Suppressor macrophage (primary cell): ENCODE data around the gene EGFLAM.
A peak's percentile ranks its signal among the peaks of the same experiment; 100 is the strongest.
"Not testable (repeated sequence)": the region's sequence is repeated elsewhere in the genome, so short reads cannot be mapped to it uniquely, and the experiment has no call there.

Experiments
- DNase-seq, 4 experiments: peaks; one replicate each; pipeline ENCODE4 v3.0.0-alpha.2; 2020 to 2022

Gene EGFLAM

DNA sequence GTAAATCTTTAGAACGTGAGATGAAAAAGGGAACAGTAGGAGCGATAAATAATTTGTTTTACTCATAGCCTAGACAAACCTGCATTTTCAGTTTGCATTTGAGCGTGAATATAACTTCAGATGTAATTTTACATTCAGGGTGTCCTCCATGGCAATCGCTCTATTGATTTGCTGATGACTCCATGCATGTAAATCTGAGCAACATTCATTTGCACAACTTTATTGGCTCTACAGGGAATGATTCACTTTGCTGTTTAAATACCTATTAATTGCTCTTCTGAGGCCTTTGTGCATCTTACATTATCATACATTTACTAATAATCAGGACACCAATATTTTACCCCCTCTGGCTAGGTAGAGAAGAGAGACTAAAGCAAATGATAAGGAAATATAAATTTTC, 122.2 kb downstream of the EGFLAM start:
- no peak for DNase-seq

DNA sequence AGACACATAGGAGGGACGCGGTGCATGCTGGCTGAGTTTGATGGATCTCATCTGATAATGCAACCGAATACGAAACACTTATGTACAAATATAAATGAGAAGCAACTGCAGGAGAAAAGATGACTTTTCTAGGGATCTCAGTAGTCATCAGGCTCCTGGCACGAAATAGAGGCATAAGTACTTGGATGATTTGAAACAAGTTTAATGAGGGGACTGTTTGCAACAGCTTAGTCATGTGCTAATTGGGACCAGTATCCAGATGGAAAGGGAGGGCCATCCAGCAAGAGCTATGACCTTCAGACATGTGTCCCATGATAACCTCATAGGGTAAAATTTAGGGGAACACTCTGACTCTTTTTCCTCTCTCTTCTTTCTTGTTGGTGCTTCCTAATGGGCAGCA, 123.0 kb downstream of the EGFLAM start:
- DNase-seq: no peak

DNA sequence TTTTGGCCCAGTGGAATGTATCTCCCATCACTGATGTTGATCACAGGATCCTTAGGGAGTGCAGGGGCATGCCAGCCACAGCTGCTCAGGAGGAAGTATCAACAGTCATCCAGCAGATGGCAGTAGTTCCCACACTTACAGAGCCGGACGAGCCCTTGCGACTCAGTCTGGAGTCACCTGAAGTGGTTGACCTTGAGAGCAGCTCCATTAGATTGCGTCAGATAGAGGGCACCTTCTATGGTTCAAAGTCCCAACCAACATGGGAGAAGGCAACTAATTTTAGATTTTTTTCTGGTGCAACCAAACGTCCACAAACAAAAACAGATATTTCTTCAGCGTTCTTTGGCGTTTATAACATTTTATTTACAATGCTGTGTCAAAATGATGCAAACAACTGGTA, 124.5 kb downstream of the EGFLAM start:
- peak; percentile 59 to 74 (median 69) for DNase-seq

DNA sequence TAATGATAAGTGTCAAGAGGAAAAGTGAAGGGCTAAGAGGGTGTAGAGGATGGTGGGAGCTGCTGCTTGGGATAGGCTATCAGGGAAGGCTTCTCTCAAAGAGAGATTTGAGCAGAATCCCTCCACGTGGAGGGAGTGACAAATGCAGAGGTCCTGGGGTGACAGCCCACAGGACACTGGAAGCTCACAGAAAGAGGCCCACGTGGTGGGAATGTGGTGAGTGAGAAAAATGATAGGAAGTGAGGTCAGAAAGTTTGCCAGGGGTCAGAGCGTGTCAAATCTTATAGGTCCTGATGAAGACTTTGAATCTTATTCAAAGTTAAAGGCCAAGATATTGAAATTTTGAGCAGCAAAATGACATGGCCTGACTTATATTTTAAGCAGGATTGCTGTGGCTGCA, 125.3 kb downstream of the EGFLAM start:
- no peak for DNase-seq

DNA sequence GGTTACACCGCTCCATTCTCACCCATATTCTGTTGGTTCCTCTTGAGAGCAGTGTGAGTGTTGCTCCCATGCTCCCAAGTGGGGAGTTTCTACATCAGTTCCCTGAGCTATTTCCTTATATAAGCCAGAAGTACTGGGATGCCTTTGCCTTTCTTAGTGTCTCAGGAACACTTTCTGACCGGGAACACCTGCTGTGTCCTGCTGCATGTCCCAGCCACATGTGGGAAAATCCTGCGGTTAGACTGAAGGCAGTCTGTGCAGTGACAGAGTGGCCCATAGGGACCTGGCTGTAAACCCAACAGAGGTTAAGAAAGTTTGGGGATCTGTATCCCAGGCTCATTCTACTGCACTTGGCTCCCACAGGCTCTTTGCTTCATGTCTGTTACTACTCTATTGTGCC, 126.0 kb downstream of the EGFLAM start:
- no peak for DNase-seq

DNA sequence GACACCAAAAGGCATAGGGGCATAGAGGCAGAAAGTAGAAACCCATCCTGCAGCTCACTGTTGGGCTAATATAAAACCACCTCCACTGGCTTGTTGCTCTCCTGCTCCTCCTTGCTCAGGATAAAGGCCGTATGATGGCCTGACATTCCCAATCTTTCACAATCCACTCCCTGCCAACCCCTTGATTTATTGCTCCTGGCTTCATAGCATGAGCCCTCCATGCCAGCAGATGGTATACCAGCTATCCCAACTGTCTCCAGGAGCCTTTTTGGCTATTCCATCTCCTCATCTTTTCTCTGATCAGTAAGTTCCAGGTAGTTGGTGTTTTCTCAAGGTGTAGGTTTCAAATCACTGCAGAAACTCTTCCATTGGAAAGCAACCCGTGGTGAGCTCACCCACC, 128.8 kb downstream of the EGFLAM start:
- no peak for DNase-seq

DNA sequence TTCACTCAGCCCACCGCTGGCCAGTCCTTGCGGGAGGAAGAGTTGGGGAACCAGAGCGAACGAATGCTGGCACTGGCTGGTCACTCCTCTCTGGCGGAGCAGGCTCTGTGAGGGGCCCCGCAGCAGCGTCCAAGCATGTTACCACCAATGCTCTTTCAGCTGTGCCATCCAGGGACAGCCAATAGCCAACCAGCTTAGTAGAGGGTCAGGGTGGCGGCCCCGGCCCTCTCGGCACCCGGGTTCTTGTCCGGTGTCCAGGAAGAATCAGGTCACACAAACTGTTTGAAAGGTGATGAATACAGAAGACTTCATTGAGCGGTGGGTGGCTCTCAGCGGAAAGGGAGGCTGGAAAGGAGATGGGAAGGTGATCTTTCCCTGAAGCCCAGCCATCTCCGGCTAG, 135.3 kb downstream of the EGFLAM start:
- DNase-seq: no peak

DNA sequence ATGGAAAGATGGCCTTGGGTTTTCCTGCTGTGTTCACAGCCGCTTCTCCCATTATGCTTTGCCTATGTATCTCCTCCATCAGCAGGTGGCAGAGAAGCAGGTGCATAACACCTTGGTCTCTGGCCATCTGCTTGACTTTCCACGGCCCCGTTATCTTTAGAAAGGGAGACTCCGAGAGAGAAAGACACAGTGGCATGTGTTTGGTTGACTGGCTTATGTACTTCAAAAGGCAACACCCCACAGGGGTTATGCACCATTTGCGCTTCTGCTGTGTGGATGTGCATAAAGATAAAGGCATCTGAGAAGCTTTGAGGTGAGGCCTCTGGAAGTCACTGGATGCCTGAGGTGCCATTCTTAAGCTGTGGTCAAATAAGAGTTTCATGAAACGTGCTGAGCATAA, 138.4 kb downstream of the EGFLAM start:
- no peak for DNase-seq

DNA sequence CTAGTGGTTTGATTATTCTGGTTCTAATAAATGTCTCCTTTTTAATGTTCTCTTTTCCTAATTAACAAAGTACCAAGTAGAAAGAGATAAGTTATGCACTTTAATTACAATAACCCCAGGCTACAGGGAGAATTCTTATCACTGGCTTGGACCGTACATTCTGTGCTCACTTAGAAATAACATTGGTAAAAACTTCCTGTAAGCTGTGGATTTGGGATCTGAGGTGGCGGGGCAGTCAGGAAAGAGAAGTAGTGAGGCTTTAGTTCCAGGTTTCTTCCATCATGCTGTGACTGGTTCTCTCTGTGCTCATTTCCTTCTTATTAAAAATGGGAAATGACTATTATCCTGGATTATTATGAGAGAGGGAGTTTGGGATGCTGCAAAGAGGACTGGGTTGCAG, 142.0 kb downstream of the EGFLAM start:
- DNase-seq: no peak

DNA sequence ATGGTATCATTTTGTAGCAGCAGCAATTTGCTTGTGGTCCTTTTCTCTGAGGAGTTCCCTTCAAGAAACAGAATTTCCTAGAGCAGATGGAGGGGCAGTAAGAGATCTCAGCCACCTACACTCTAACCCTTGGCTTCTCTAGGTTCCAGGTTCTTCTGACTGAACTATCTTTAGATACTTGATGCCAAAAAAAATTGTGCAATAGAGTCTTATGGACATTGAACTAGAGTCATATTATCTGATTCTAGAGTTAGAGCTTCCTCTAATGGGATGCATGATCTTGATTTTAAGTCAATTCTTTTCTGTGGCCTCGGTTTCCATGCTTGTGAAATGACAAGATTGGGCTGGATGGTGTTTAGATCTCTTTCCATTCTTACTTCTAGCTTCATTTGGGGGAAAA, 142.8 kb downstream of the EGFLAM start:
- no peak for DNase-seq

DNA sequence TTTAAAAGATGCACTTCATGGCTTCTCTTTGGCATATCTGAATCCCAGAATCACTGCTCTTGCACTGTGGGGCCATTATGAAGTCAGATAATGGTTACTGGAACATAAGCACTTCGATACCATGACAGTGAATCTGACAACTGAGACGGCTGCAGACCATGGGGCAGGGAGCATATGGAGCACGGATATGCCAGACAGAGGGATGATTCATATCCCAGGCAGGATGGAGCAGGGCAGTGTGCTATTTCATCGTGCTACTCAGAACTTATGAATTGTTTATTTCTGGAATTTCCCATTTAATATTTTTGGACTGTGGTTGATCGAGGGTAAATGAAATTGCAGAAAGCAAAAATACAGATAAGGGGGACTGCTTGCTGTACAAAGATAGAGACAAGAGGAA, 145.0 kb downstream of the EGFLAM start:
- DNase-seq: no peak

DNA sequence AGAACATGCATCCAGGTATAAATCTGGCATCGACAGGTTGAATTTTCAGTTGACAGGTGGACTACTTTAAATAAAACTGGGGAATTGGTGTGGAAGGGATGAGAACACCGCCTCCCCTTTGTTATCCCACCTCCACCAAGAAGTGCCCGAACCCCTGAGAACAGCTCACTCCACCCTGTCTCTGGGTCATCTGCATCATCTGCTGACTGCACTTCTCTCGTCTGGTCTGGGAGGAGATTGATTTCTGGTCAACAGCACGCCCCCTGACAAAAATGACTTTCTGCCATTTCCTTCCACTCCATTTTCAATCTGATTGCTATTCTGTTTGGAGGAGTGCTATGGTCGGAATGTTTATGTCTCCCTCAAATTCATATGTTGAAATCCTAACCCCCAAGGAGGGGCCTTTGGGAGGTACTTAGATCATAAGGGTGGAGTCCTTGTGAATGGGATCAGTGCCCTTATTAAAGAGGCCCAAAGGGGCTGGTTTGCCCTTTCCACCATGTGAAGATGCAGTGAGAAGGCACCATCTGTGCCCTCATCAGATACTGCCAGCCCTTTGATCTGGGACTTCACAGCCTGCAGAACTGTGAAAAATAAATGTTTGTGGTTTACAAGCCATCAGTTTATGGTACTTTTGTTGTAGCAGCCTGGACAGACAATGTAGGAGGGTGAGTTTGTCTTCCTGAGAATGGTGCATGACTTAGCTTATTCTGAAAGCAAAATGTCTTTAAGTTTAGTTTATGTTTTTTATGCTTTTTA, 145.7 kb downstream of the EGFLAM start:
- DNase-seq: no peak

DNA sequence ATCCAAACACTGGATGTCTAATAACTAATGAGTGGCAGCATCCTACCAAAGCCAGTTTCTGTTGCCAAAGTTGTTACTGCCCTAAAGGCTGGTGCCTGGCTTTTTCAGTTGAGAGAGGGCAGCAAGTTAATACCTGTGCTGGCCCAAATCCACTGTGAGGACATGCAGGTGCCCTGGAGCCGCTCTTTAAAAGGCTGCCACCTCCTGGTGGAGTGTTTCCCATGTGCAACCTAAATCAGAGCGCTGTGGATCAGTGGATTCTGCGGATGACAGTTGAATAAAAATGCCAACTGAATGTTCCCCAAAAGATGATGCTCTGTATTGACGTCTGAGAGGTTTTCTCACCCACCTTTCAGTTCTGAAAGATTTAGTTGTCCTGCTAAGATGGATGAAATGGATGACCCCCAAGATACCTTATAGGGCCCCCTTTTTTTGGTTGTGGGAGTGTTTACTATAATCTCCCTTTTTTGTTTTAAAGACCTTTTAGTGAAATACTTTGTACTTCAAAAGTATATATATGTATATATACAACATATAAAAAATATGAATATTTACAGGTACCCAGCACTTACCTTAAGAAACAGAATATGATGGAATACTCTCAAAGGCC, 146.4 kb downstream of the EGFLAM start:
- no peak for DNase-seq

DNA sequence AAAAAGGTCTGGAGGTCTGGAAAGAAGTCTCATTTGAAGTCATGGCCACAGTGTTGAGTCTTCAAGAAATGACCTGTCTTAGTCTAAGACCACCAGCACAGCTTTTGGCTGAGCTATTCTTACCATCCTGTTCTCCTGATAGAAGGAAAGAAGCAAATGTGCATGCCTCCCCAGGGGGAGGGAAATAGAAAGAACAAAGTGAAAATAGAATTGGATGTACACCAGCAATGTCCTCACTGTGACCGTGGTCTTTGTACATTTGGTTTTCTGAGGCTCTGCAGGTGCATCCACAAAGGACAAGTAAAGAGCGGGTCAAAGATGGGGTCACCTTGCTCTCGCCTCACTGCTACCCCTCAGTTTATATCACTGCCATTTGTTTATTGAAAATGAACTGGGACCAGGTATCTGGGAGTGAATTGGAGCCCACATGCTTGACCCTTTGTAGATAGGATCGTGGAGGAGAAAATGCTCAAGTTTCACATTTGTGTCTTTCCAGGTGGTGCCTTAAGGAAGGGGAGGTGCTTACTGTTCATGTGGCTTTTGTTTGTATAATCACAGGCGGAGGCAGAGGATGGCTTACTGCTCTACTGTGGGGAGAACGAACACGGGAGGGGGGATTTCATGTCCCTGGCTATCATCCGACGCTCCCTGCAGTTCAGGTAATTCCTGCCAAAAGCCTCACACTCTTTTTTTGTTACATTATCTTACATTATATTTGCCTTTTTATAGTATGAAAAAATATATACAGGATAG, 150.3 kb downstream of the EGFLAM start:
- no peak for DNase-seq

DNA sequence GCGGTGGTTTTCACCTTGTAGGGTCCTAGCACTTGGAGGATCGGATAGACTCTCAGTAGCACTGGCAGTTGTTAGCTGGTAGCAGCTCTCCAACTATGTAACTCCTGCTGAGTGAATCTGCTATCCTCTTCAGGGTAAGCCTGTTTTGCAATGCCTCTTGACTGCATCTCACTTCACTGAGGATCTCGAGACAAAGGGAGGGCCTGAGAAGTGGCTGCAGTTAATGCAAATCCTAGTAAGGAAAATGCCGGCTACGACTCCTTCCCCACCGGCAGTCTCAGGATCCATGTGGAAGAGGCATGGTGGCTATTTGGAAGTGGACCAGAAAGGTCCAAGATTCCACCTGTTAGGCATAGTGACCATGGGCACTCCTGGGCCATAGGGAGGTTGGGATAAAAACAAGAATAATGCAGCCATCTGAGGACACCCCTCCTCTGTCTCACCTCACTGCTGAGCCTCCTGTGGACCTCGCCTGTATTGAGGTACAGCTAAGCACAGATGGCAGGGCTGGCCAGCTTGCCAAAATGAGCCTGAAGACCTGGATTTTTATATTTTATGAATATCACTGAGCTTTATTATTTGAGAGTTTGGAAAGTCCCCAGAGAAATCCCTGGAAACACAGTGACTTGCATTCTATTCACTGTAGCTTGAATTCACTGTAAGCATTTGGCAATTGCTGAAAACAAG, 152.1 kb downstream of the EGFLAM start:
- DNase-seq: no peak

DNA sequence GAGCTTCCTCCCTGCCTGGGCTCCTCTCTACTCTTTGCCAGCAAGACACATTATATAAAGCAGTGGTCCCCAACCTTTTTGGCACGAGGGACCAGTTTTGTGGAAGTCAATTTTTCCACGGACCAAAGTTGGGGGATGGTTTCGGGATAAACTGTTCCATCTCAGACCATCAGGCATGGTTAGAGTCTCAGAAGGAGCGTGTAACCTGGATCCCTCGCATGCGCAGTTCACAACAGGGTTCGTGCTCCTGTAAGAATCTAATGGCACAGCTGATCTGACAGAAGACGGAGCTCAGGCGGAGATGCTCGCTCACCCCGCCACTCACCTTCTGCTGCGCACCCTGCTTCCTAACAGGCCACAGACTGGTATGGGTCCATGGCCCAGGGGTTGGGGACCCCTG, 155.3 kb downstream of the EGFLAM start:
- no peak for DNase-seq

DNA sequence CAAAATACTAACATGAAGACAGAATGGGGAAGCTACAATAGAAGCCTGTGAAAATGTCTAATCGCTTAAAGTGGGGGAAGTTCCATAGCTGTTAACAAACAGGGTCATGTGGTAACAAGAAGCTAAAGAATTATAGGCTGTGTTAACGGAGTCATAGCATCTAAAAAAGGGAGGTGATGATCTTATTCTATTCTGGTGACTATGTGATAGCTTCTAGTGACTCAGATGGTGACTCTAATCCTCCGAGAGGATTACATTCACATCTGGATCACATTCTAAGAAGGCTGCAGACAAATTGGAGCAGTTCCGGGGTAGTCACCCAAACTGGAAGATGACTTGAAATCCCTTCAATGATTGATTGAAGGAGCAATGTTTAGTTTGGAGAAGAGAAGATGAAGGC, 156.0 kb downstream of the EGFLAM start:
- DNase-seq: peak in 1 of 4 experiments; percentile 6

DNA sequence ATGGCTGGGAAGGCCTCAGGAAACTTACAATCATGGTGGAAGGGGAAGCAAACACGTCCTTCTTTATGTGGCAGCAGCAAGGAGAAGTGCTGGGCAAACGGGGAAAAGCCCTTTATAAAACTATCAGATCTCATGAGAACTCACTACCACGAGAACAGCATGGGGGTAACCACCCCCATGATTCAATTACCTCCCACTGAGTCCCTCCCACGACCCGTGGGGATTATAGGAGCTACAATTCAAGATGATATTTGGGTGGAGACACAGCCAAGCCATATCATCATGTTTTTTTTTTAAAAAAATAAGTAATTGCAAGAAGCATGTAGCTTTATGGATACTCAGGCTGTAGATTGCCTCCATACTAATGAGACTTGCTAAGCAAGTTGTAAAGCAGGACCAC, 157.4 kb downstream of the EGFLAM start:
- DNase-seq: not testable (repeated sequence)

DNA sequence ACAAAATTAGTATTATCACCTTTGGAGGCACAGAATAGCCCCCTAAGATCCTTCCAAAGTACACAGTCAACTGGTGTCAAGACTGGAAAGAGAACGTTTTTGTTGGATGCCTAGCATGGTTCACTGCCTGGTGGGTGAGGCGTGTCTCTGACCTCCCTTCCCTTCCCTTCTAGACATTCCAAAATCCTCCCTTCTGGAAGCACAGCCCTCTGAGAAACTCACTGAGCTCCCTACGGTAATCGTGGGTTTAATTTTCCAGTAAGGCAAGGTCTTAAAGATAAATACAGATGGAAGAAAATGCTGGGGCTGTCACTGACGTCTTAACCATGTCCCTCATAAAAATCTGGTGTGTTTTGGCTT, 159.3 kb downstream of the EGFLAM start:
- no peak for DNase-seq

DNA sequence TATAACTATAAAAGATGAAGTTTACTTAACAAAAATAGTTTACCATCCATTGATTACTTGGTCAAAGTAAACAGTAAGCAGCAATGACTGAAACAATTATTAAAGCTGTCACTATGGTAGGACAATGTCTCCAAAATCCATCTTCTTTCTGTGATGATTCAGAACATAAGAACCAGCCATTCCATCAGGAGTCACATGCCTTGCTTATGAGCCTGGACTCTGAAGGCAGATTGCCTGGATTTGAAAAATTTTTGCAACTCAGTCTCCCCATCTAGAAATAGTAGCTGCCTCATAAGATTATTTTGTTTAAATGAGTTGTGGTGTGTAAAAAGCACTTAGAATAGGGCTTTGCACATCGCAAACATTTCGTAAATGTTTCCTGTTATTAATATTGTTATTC, 161.9 kb downstream of the EGFLAM start:
- no peak for DNase-seq

DNA sequence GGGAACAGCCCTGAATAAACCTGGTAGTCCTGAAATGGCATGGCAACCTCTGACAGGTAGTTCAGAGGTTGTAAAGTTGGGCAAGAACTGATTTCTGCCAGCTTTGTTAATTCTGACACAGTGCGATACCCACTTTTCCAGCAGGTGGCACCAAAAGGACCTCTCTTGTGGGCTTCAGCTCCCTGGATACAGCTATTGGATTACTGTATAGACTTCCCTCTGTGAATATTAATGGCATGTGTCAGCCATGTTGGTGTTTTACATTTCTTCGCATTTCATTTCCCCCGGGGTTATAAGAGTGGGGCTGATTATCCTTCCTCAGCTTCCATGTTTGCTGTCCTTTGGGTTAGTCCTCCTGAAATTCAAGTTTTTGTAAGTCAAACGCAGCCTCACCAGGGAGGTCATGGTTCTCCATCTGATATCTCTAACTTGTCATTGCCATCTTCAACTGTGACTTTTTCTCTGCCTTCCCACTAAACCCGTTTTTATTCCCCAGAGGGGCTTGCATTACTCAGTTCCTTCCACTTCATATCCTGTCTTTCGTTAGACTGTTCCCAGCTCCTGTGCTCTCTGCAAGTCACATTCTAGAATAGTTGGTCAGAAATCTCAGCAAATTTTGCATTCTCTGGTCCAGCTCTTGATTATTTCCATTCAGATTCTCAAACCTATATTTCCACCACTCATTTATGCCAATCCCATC, 162.5 kb downstream of the EGFLAM start:
- DNase-seq: peak; percentile 52 to 68 (median 62)

DNA sequence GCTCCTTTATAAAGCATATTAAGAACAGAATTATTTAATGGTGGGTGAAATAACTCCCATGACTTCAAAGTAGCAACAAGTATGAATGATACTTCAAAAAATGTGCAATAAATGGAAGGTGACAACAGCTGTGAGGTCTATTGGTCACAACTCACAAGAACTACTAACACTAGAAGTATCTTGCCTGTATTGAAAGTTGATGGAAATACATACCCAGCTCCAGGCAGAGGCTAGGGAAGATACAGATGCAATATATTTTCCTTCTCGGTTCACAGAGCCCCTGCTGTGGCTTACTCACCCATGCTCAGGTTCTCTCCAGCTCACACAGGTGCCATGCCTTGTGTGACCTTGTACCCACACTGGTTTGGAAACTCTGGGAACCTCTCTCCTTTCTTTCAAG, 164.3 kb downstream of the EGFLAM start:
- DNase-seq: no peak
